Panc1 (cell line): ENCODE measurements around the gene ERC2. TPM values are rescaled to one million over a fixed set of nuclear protein-coding genes. Genes with fewer than 3 reads are reported as not detected.

Source experiments
- ATAC-seq: fragments of 200-7000 bp; cut with Tn5 transposase; 2 replicates; pipeline ENCODE4 v1.9.1; 2020; ENCODE audit warnings: mild to moderate bottlenecking, moderate library complexity
- BruUV-seq: library from RNA; stranded (reverse); fragments of 400-500 nt; replicated peaks from 2 replicates; lab custom pipeline; 2021; lab: Mats Ljungman, UMichigan
- CTCF ChIA-PET: fragments of 300-600 bp; sonication (Branson Sonifier 250); formaldehyde crosslinking; loops from one replicate; lab custom pipeline; 2022; ENCODE audit warnings: antibody characterized with exemption; lab: Charles Lee
- POLR2A ChIA-PET: fragments of 300-600 bp; sonication (Branson Sonifier 250); formaldehyde crosslinking; loops from one replicate; lab custom pipeline; 2022; ENCODE audit warnings: antibody characterized with exemption; lab: Charles Lee
- DNase-seq: peaks from one replicate; pipeline ENCODE4 v3.0.0-alpha.2; 2010; ENCODE audit warnings: low read depth, low spot score
- H3K27ac ChIP-seq: 2 replicates; pipeline ENCODE4 v1.5.1; 2011; ENCODE audit warnings: mild to moderate bottlenecking, low read length, inconsistent platforms
- H3K27me3 ChIP-seq: fragments of 200-500 bp; sonication (Bioruptor generic); 2 replicates; pipeline ENCODE4 v1.6.0; 2014; ENCODE audit warnings: low read length, inconsistent platforms; ENCODE audit not compliant: control insufficient read depth, insufficient read depth
- H3K36me3 ChIP-seq: fragments of 200-500 bp; sonication (Bioruptor generic); 2 replicates; pipeline ENCODE4 v1.5.1; 2014; ENCODE audit warnings: inconsistent platforms, mild to moderate bottlenecking, low read length, moderate library complexity; ENCODE audit not compliant: control insufficient read depth, insufficient read depth
- H3K4me1 ChIP-seq: 2 replicates; pipeline ENCODE4 v1.5.1; 2011; ENCODE audit warnings: inconsistent platforms, mild to moderate bottlenecking, low read length, moderate library complexity; ENCODE audit not compliant: control insufficient read depth, insufficient read depth
- H3K4me3 ChIP-seq, 2 experiments: 2 replicates each; pipeline ENCODE4 v1.5.1; 2011 to 2012; ENCODE audit warnings: low read depth in 2 of 2, low read length in 2 of 2, mild to moderate bottlenecking in 2 of 2, inconsistent platforms in 1 of 2, moderate library complexity in 1 of 2
- H3K9me3 ChIP-seq: fragments of 200-500 bp; sonication (Bioruptor generic); 2 replicates; pipeline ENCODE4 v1.5.1; 2014; ENCODE audit warnings: low read depth, mild to moderate bottlenecking, inconsistent platforms, low read length, moderate library complexity; ENCODE audit not compliant: control insufficient read depth, insufficient read depth
- POLR2AphosphoS5 ChIP-seq: IDR thresholded peaks from 2 replicates; pipeline ENCODE4 v1.6.1; 2012; ENCODE audit warnings: mild to moderate bottlenecking, low read depth, low read length, moderate library complexity
- SIN3A ChIP-seq: IDR thresholded peaks from 2 replicates; pipeline ENCODE4 v1.6.1; 2012; ENCODE audit warnings: low read depth, mild to moderate bottlenecking, low read length, moderate library complexity, borderline replicate concordance; ENCODE audit not compliant: insufficient read depth
- TCF7L2 ChIP-seq: IDR thresholded peaks from 2 replicates; pipeline ENCODE4 v1.6.1; 2011; ENCODE audit warnings: mild to moderate bottlenecking, low read depth, low read length, inconsistent platforms
- in situ Hi-C: cut with HindIII; loops from 2 replicates; pipeline ENCODE4 v1.10.0; 2016; ENCODE audit warnings: low sequenced_read_pairs, low pct_unique_long_range_greater_than_20kb
- intact Hi-C: fragments of 100-400 bp; cut with micrococcal nuclease; formaldehyde crosslinking; loops from one replicate; pipeline ENCODE4 v1.10.0; 2022; ENCODE audit not compliant: unreplicated experiment
- total RNA-seq: library from RNA; stranded (reverse); gene quantifications from one replicate; pipeline ENCODE4 v1.2.1, GENCODE V29; 2021; ENCODE audit not compliant: unreplicated experiment
- TF ChIP-seq, protein P1 (sequence below): fragments of 450-650 bp; IDR thresholded peaks from 2 replicates; pipeline ENCODE4 v1.5.1; 2017; ENCODE audit warnings: mild to moderate bottlenecking
- TF ChIP-seq, protein P2 (sequence below), 2 experiments: IDR thresholded peaks; 2 replicates each; pipeline ENCODE4 v1.6.1; 2011 to 2012; ENCODE audit warnings: low read depth in 2 of 2, control low read depth in 1 of 2, low read length in 1 of 2, mild to moderate bottlenecking in 1 of 2, moderate library complexity in 1 of 2; ENCODE audit not compliant: insufficient read depth in 1 of 2

The ERC2 gene
- total RNA-seq, 1 experiment from 2014 or later = 0.33 TPM

DNA sequence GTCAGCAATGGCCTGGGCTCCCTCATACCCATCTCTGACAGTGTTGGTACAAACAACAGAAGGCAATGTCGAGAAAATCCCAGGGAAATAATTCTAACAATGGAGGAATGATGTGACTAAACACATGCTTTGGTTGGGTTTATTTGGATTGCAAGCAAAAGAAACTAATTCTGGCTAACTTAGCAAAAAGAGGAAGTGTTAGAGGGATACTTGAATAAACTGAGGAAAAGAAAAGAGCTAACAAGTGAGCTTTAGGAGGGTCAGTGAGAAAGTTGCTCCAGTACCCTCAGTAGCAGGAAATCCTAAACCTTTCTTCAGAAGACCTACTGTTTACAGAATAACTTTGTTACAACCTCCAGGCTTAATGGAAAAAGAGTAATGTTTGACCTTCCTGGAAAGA, 716.5 kb downstream of the ERC2 start:
- POLR2A ChIA-PET = no interaction called here
- Histone ChIP-seq H3K9me3 (no peaks in the 10 kb centered on the region), H3K27ac (no peak overlapping the region), H3K4me1 (no peaks in the 10 kb centered on the region), H3K4me3 (no peak overlapping the region), H3K36me3 (no peaks in the 10 kb centered on the region), H3K27me3 (no peaks in the 10 kb centered on the region)
- CTCF ChIA-PET = no interaction called here
- intact Hi-C loops (no loop called here), in situ Hi-C loops (no loop called here)
- ATAC-seq (no peak), DNase-seq (no peak)
- no TSS peak for BruUV-seq
- TF ChIP-seq POLR2AphosphoS5 (no peak), SIN3A (no peak), TCF7L2 (no peak)
- TF ChIP-seq, protein P1, sequence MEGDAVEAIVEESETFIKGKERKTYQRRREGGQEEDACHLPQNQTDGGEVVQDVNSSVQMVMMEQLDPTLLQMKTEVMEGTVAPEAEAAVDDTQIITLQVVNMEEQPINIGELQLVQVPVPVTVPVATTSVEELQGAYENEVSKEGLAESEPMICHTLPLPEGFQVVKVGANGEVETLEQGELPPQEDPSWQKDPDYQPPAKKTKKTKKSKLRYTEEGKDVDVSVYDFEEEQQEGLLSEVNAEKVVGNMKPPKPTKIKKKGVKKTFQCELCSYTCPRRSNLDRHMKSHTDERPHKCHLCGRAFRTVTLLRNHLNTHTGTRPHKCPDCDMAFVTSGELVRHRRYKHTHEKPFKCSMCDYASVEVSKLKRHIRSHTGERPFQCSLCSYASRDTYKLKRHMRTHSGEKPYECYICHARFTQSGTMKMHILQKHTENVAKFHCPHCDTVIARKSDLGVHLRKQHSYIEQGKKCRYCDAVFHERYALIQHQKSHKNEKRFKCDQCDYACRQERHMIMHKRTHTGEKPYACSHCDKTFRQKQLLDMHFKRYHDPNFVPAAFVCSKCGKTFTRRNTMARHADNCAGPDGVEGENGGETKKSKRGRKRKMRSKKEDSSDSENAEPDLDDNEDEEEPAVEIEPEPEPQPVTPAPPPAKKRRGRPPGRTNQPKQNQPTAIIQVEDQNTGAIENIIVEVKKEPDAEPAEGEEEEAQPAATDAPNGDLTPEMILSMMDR = no peak
- TF ChIP-seq, protein P2, sequence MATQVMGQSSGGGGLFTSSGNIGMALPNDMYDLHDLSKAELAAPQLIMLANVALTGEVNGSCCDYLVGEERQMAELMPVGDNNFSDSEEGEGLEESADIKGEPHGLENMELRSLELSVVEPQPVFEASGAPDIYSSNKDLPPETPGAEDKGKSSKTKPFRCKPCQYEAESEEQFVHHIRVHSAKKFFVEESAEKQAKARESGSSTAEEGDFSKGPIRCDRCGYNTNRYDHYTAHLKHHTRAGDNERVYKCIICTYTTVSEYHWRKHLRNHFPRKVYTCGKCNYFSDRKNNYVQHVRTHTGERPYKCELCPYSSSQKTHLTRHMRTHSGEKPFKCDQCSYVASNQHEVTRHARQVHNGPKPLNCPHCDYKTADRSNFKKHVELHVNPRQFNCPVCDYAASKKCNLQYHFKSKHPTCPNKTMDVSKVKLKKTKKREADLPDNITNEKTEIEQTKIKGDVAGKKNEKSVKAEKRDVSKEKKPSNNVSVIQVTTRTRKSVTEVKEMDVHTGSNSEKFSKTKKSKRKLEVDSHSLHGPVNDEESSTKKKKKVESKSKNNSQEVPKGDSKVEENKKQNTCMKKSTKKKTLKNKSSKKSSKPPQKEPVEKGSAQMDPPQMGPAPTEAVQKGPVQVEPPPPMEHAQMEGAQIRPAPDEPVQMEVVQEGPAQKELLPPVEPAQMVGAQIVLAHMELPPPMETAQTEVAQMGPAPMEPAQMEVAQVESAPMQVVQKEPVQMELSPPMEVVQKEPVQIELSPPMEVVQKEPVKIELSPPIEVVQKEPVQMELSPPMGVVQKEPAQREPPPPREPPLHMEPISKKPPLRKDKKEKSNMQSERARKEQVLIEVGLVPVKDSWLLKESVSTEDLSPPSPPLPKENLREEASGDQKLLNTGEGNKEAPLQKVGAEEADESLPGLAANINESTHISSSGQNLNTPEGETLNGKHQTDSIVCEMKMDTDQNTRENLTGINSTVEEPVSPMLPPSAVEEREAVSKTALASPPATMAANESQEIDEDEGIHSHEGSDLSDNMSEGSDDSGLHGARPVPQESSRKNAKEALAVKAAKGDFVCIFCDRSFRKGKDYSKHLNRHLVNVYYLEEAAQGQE (IDR thresholded peaks at IDR 0.05; ENCODE audit: insufficient read depth in 1 of 2, low read depth in 2 of 2, low read length in 1 of 2) = no peak

DNA sequence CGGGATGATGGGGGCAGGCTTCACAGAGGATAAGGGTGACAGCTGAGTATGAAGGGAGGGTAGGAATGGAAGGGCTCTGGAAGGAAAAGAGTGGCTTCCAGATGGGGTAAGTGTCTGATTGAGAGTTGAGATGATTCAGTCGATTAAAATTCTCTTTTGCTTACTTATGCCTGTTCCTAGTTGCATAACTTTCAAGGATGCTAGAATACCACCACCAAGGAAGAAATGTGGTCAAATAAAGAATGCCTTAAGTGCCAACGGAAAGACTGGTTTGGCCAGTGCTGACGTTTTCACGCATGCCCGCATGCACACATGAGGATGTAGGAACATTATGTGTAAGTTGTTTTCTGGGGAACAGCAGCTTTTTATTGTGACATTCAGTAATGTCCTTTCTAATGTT, 717.7 kb downstream of the ERC2 start:
- intact Hi-C loops = no loop called here
- ChIA-PET CTCF (no interaction called here), POLR2A (no interaction called here)

More for the DNA sequence above, 717.7 kb downstream of the ERC2 start:
- Histone ChIP-seq H3K4me1 (no peaks in the 10 kb centered on the region), H3K27ac (no peak overlapping the region), H3K27me3 (no peaks in the 10 kb centered on the region), H3K9me3 (no peaks in the 10 kb centered on the region), H3K36me3 (no peaks in the 10 kb centered on the region), H3K4me3 (no peak overlapping the region)
- in situ Hi-C loops = no loop called here
- no TSS peak for BruUV-seq
- no peak for DNase-seq
- ATAC-seq = no peak
- TF ChIP-seq TCF7L2 (no peak), POLR2AphosphoS5 (no peak), SIN3A (no peak)
- TF ChIP-seq, protein P1 = no peak
- TF ChIP-seq, protein P2 (IDR thresholded peaks at IDR 0.05; ENCODE audit: insufficient read depth in 1 of 2, low read depth in 2 of 2, low read length in 1 of 2) = no peak
